PC-3 (cell line): Measurements from ENCODE around the gene CFD.
"Not testable (repeated sequence)": the region's sequence is repeated elsewhere in the genome, so short reads cannot be mapped to it uniquely, and the experiment has no call there.

Experiments
- EZH2 ChIP-seq: fragments of 300-600 bp; sonication (generic); IDR thresholded peaks from one replicate; pipeline ENCODE4 v1.6.1; 2017; ENCODE audit warnings: antibody characterized with exemption, mild to moderate bottlenecking, low read length; ENCODE audit not compliant: unreplicated experiment
- TF ChIP-seq, protein P1 (sequence below): fragments of 300-600 bp; sonication (generic); conservative IDR thresholded peaks from 2 replicates; pipeline ENCODE4 v1.5.1; 2017; ENCODE audit warnings: antibody characterized with exemption, low read depth, mild to moderate bottlenecking, low read length

DNA sequence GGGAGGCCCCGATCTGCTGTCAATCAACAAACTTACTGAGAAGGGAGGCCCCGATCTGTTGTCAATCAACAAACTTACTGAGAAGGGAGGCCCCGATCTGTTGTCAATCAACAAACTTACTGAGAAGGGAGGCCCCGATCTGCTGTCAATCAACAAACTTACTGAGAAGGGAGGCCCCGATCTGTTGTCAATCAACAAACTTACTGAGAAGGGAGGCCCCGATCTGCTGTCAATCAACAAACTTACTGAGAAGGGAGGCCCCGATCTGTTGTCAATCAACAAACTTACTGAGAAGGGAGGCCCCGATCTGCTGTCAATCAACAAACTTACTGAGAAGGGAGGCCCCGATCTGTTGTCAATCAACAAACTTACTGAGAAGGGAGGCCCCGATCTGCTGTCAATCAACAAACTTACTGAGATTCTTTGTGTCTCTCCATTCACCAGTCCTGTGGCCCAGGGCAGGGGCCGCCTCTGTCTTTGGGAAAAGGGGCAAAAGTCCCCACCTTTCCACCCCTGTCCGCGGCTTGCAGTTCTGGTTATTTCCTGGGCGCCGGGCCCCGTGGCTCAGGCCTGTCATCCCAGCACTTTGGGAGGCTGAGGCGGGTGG lies 5.7 kb upstream of the CFD start:
- TF ChIP-seq, protein P1, sequence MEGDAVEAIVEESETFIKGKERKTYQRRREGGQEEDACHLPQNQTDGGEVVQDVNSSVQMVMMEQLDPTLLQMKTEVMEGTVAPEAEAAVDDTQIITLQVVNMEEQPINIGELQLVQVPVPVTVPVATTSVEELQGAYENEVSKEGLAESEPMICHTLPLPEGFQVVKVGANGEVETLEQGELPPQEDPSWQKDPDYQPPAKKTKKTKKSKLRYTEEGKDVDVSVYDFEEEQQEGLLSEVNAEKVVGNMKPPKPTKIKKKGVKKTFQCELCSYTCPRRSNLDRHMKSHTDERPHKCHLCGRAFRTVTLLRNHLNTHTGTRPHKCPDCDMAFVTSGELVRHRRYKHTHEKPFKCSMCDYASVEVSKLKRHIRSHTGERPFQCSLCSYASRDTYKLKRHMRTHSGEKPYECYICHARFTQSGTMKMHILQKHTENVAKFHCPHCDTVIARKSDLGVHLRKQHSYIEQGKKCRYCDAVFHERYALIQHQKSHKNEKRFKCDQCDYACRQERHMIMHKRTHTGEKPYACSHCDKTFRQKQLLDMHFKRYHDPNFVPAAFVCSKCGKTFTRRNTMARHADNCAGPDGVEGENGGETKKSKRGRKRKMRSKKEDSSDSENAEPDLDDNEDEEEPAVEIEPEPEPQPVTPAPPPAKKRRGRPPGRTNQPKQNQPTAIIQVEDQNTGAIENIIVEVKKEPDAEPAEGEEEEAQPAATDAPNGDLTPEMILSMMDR = not testable (repeated sequence)
- not testable (repeated sequence) for TF ChIP-seq EZH2
